HL-60/S4 (cell line): ENCODE measurements around the gene LDB2.
"Not testable (repeated sequence)": the region's sequence is repeated elsewhere in the genome, so short reads cannot be mapped to it uniquely, and the experiment has no call there.

Experiments
- in situ Hi-C: fragments of 300-500 bp; cut with MboI; formaldehyde crosslinking; loops from 2 replicates; pipeline ENCODE4 v1.14.3; 2022; ENCODE audit warnings: low sequenced_read_pairs

LDB2 gene

GRCh38 chr4:16573739-16574138 lies 324.7 kb downstream of the LDB2 start:
- in situ Hi-C loops, result no loop called here

GRCh38 chr4:16573206-16573605 lies 325.2 kb downstream of the LDB2 start:
- in situ Hi-C loops, result no loop called here

GRCh38 chr4:16572631-16573030 lies 325.8 kb downstream of the LDB2 start:
- in situ Hi-C loops, result no loop called here

GRCh38 chr4:16572161-16572560 lies 326.3 kb downstream of the LDB2 start:
- in situ Hi-C loops, result no loop called here

GRCh38 chr4:16569790-16570189 lies 328.7 kb downstream of the LDB2 start:
- in situ Hi-C loops, result no loop called here

GRCh38 chr4:16557316-16557715 lies 341.1 kb downstream of the LDB2 start:
- in situ Hi-C loops, result not testable (repeated sequence)

GRCh38 chr4:16555156-16555555 lies 343.3 kb downstream of the LDB2 start:
- in situ Hi-C loops, result no loop called here

- in situ Hi-C loops, result no loop called here
Measured at GRCh38 chr4:16550531-16550930, 347.9 kb downstream of the LDB2 start.

GRCh38 chr4:16545656-16546055 lies 352.8 kb downstream of the LDB2 start:
- in situ Hi-C loops, result no loop called here

GRCh38 chr4:16544869-16545268 lies 353.6 kb downstream of the LDB2 start:
- in situ Hi-C loops, result no loop called here

- in situ Hi-C loops, result no loop called here
Measured at GRCh38 chr4:16544251-16544721, 354.2 kb downstream of the LDB2 start.

GRCh38 chr4:16537926-16538325 lies 360.5 kb downstream of the LDB2 start:
- in situ Hi-C loops, result no loop called here

GRCh38 chr4:16532240-16532970 lies 366.0 kb downstream of the LDB2 start:
- in situ Hi-C loops, result no loop called here

- in situ Hi-C loops, result no loop called here
Measured at GRCh38 chr4:16530688-16531635, 367.5 kb downstream of the LDB2 start.

GRCh38 chr4:16524911-16525554 lies 373.4 kb downstream of the LDB2 start:
- in situ Hi-C loops, result no loop called here

- in situ Hi-C loops, result no loop called here
Measured at GRCh38 chr4:16524406-16524805, 374.0 kb downstream of the LDB2 start.

- in situ Hi-C loops, result not testable (repeated sequence)
Measured at GRCh38 chr4:16523526-16523925, 374.9 kb downstream of the LDB2 start.

GRCh38 chr4:16521156-16521915 lies 377.1 kb downstream of the LDB2 start:
- in situ Hi-C loops, result no loop called here

- in situ Hi-C loops, result no loop called here
Measured at GRCh38 chr4:16516796-16517439, 381.5 kb downstream of the LDB2 start.

GRCh38 chr4:16513876-16514275 lies 384.6 kb downstream of the LDB2 start:
- in situ Hi-C loops, result no loop called here
